Measurements from ENCODE around the gene COASY.

COASY gene

DNA sequence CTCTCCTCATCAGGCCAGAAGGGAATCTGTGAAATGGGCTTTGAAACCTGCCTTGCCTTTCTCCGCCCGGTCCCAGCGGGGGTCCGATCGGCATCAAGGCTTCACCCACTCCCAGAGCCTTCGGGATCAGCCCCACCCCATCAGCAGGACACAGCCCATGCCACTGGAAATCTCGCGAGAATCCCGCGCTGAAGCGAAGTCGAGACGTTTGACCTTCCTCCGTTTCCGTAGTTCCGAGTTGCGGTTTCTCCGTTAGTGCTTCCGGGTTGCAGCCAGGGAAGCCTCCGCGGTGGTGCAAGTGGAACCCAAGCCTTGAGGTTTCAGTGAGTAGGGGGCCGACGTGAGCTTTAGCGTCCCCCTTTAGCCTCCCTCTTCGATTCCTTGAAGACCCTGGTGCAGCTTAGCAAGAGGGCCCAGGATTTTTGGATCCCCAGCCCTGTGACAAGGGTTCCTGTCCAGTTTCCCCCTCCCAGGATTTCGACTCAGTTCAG is at the start of gene COASY:
COASY (plus strand) TSS at position 252 of the 491 bp plus-strand sequence. CDS start 475 bp downstream, outside the sequence.
- TF ChIP-seq GATA3 (IDR thresholded peaks at IDR 0.05; ENCODE audit: low read depth, low read length) (no peak), GATA2 (IDR thresholded peaks at IDR 0.05; ENCODE audit: low read depth, low read length) (peak; percentile 15; the same call in 1 of the 2 replicates)

GRCh38 chr17:42512246-42512645 is 49.7 kb upstream of the COASY start:
- no peak for TF ChIP-seq GATA3 (IDR thresholded peaks at IDR 0.05; ENCODE audit: low read depth, low read length)
- TF ChIP-seq GATA2 (IDR thresholded peaks at IDR 0.05; ENCODE audit: low read depth, low read length), result no peak

GRCh38 chr17:42512733-42513251 is 49.2 kb upstream of the COASY start:
- no peak for TF ChIP-seq GATA3 (IDR thresholded peaks at IDR 0.05; ENCODE audit: low read depth, low read length)
- TF ChIP-seq GATA2 (IDR thresholded peaks at IDR 0.05; ENCODE audit: low read depth, low read length), result no peak

DNA sequence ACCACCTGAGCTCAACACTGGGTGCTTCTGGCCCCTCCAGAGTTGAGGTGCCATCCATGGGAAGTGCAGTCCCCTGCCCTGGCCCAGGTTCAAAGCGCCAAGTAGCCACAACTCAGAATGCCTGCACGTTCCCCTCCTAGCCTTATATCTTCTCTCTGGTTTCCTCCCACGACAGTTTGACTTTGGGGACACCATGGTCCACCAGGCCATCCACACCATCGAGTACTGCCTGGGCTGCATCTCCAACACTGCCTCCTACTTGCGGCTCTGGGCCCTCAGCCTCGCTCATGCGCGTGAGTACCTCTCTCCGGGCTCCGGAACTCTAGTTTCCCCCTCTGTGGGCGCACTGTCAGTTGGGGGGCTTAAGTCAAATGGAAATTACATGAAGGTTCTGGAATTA is 48.3 kb upstream of the COASY start:
- no peak for TF ChIP-seq GATA3 (IDR thresholded peaks at IDR 0.05; ENCODE audit: low read depth, low read length)

GRCh38 chr17:42514279-42514678 is 47.7 kb upstream of the COASY start:
- TF ChIP-seq GATA2 (IDR thresholded peaks at IDR 0.05; ENCODE audit: low read depth, low read length), result no peak

- TF ChIP-seq GATA2 (IDR thresholded peaks at IDR 0.05; ENCODE audit: low read depth, low read length) (no peak), GATA3 (IDR thresholded peaks at IDR 0.05; ENCODE audit: low read depth, low read length) (no peak)
Observed at GRCh38 chr17:42514867-42515266, 47.1 kb upstream of the COASY start.

DNA sequence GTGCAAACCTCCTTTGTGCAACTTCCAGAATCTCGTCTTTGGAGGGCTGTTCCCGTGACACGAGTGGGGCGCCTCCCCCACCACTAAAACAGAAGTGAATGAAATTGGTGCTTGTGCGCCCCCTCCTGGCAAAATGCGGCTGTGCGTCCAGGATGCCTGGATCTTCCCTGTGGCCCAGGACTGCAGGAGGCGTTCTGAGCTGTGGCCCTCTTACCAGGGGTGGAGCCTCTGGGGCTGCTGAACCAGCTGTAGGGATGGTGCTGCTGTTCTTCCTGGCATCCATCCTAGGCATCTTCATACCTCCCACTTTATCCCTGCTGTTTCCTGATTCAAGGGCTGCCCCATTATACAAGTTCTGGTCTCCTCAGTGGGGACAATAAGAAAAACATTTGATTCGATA is 44.4 kb upstream of the COASY start:
- TF ChIP-seq GATA3 (IDR thresholded peaks at IDR 0.05; ENCODE audit: low read depth, low read length), result no peak
- no peak for TF ChIP-seq GATA2 (IDR thresholded peaks at IDR 0.05; ENCODE audit: low read depth, low read length)

DNA sequence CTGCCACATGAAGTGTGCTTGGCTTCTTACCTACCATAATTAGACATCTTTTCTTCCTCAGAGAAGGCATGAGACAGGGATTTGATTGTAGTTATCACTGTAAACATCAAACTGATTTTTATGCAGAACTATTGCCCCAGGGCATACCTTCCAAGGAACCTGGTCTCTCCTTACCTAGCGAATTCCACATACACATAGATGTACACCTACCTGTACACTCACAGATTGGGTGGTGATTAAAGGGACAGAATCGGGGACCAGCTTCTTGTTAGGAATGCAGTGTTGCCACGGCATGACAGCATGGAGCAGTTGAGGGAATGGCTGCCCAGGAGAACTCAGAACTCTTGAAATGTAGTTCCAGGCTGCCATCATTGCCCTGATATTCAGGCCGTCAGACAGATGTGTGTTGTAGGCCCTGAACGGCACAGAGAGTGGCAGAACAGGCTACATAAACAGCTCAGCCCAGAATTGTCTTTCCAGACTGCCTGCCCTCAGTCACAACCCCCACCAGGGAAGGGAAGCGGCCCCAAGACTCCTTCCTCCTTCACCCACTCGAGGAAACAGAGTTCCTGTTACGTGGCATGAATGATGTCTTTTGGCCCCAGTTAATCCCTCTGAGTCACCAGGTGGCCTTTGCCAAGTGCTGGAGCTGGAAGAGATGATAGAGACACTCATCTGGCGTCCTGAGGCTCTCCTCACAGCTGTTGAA is 43.7 kb upstream of the COASY start:
- TF ChIP-seq GATA3 (IDR thresholded peaks at IDR 0.05; ENCODE audit: low read depth, low read length) (no peak), GATA2 (IDR thresholded peaks at IDR 0.05; ENCODE audit: low read depth, low read length) (no peak)

DNA sequence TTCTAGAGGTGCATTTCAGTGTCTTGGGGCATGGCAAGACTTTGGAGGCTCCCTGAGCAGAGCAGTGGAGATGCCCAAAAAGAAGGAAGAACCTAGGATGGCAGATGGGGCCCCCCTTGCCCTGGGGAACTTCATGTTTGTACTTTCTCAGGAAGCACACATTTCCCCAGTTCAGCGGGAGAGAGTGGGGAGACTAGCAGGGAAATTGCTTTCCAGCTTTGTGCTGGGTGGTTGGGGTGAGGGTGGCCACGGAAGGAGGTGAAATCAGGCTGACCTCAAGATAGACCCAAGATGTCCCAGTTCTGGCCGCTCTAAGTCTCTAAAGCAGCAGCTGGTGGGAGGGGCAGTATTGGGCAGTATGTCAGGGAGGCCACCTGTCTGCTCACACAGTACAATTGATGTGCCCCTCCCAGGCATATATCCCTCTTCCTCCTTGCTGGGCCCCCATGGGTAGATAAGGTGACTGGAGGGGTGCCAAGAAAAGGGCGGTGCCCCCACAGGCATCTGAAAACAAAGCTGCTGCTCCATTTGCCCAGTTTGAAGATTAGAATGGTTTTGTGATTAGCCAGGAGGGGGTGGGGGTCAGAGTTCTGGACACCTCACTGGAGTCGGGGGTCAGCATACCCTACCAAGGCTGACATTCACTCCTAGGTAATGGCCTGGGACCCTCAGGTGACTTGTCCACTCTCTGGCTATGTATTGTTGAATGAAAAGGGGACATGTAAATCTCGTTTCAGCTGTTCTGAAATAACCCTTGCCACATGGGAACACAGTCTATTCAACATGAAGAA is 43.0 kb upstream of the COASY start:
- TF ChIP-seq GATA2 (IDR thresholded peaks at IDR 0.05; ENCODE audit: low read depth, low read length) (no peak), GATA3 (IDR thresholded peaks at IDR 0.05; ENCODE audit: low read depth, low read length) (no peak)

GRCh38 chr17:42519546-42520491 is 42.1 kb upstream of the COASY start:
- no peak for TF ChIP-seq GATA3 (IDR thresholded peaks at IDR 0.05; ENCODE audit: low read depth, low read length)
- no peak for TF ChIP-seq GATA2 (IDR thresholded peaks at IDR 0.05; ENCODE audit: low read depth, low read length)

DNA sequence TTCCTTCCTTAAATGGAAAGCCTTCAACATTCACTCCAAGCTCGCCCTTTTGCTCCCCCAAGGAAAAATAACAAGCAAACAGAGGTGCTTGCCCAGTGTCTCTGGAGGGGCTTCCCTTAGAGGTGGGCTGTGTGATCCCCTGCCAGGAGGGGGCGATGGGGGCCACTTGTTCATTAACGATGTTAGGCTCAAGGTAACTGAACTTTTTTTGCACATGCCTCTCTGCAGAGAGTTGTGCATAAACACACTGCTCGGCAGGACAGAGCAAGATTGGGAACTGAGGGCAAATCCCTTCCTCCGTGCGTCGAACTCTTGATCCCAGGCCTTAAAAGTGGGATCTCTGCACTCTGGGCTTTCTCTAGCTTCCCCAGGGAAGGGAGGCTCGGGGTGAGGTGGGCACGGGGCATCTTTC is 41.4 kb upstream of the COASY start:
- TF ChIP-seq GATA2 (IDR thresholded peaks at IDR 0.05; ENCODE audit: low read depth, low read length) (no peak), GATA3 (IDR thresholded peaks at IDR 0.05; ENCODE audit: low read depth, low read length) (no peak)

GRCh38 chr17:42521036-42521435 is 40.9 kb upstream of the COASY start:
- no peak for TF ChIP-seq GATA3 (IDR thresholded peaks at IDR 0.05; ENCODE audit: low read depth, low read length)
- TF ChIP-seq GATA2 (IDR thresholded peaks at IDR 0.05; ENCODE audit: low read depth, low read length), result no peak

GRCh38 chr17:42521666-42522262 is 40.2 kb upstream of the COASY start:
- no peak for TF ChIP-seq GATA3 (IDR thresholded peaks at IDR 0.05; ENCODE audit: low read depth, low read length)
- TF ChIP-seq GATA2 (IDR thresholded peaks at IDR 0.05; ENCODE audit: low read depth, low read length), result no peak
